ENCODE results near the gene FAM53A. TPM values are rescaled to one million over a fixed set of nuclear protein-coding genes. Genes with fewer than 3 reads are reported as not detected.

Gene FAM53A
- total and polyA plus RNA-seq, 2 of the 13 experiments (the other 11 are each of a cell fraction or from before 2014, with no cell fraction given), result 0.48 to 1.1 TPM

GRCh38 chr4:1712216-1713002, 28.3 kb upstream of the FAM53A start, which contains the start of gene SLBP (continued):
- TF ChIP-seq ZNF503 (CRISPR knock-in tag; IDR thresholded peaks at IDR 0.05) (peak; percentile 83), ZBTB38 (CRISPR knock-in tag; IDR thresholded peaks at IDR 0.05) (peak; percentile 90; the same call in 1 of the 2 replicates), ZNF563 (CRISPR knock-in tag; IDR thresholded peaks at IDR 0.05) (peak; percentile 98), GTF3A (CRISPR knock-in tag; conservative IDR thresholded peaks at IDR 0.05) (no peak; the same call in 1 of the 2 replicates), ADNP (CRISPR knock-in tag; IDR thresholded peaks at IDR 0.05) (no peak), ETV6 (CRISPR knock-in tag; conservative IDR thresholded peaks at IDR 0.05) (peak; percentile 96), MAFG (CRISPR knock-in tag; IDR thresholded peaks at IDR 0.05) (no peak), ZNF574 (CRISPR knock-in tag; IDR thresholded peaks at IDR 0.05) (peak; percentile 89), MIXL1 (CRISPR knock-in tag; IDR thresholded peaks at IDR 0.05) (peak; percentile 73), BRD4 (CRISPR knock-in tag; IDR thresholded peaks at IDR 0.05) (no peak; the same call in 1 of the 2 replicates), FOXO1 (CRISPR knock-in tag; IDR thresholded peaks at IDR 0.05) (peak; percentile 44; the same call in 1 of the 2 replicates), ZNF329 (CRISPR knock-in tag; IDR thresholded peaks at IDR 0.05; ENCODE audit: low read depth) (peak; percentile 25), ZSCAN31 (CRISPR knock-in tag; IDR thresholded peaks at IDR 0.05; ENCODE audit: low read depth) (peak; percentile 97), ZNF75D (CRISPR knock-in tag; IDR thresholded peaks at IDR 0.05; ENCODE audit: borderline replicate concordance) (peak; percentile 92), ZSCAN9 (CRISPR knock-in tag; IDR thresholded peaks at IDR 0.05; ENCODE audit: borderline replicate concordance) (peak; percentile 94), BCLAF1 (IDR thresholded peaks at IDR 0.05) (no peak), HOMEZ (CRISPR knock-in tag; IDR thresholded peaks at IDR 0.05; ENCODE audit: low read depth) (no peak), HIC2 (CRISPR knock-in tag; IDR thresholded peaks at IDR 0.05; ENCODE audit: low read depth) (peak; percentile 74), ZNF792 (CRISPR knock-in tag; IDR thresholded peaks at IDR 0.05) (peak; percentile 98)

All from HepG2 (cell line).